PC-9 (cell line): ENCODE measurements around the gene MARK1. TPM values are rescaled to one million over a fixed set of nuclear protein-coding genes. Genes with fewer than 3 reads are reported as not detected.

Experiments
- BruUV-seq: library from RNA; stranded (reverse); fragments of 400-500 nt; replicated peaks from 2 replicates; lab custom pipeline; 2021; lab: Mats Ljungman, UMichigan
- CTCF ChIA-PET: fragments of 300-600 bp; sonication (Branson Sonifier 250); formaldehyde crosslinking; loops from one replicate; lab custom pipeline; 2022; ENCODE audit warnings: antibody characterized with exemption; lab: Charles Lee
- POLR2A ChIA-PET: fragments of 300-600 bp; sonication (Branson Sonifier 250); formaldehyde crosslinking; loops from one replicate; lab custom pipeline; 2022; ENCODE audit warnings: antibody characterized with exemption; ENCODE audit not compliant: unreplicated experiment; lab: Charles Lee
- DNase-seq, 2 experiments: peaks; one replicate each; pipeline versions ENCODE4 v3.0.0 to v3.0.0-alpha.2; 2015 to 2022; ENCODE audit warnings: mixed read lengths in 1 of 2
- H2AFZ ChIP-seq: fragments of 200-600 bp; sonication (generic); 2 replicates; pipeline ENCODE4 v1.8.1; 2017; ENCODE audit warnings: antibody characterized with exemption
- H3F3A ChIP-seq: fragments of 200-600 bp; sonication (generic); 2 replicates; pipeline ENCODE4 v1.8.1; 2017; ENCODE audit warnings: antibody characterized with exemption, mild to moderate bottlenecking, low read depth; ENCODE audit not compliant: insufficient read depth
- H3K27ac ChIP-seq: fragments of 200-600 bp; sonication (generic); 2 replicates; pipeline ENCODE4 v1.6.1; 2016; ENCODE audit warnings: mixed run types
- H3K27me3 ChIP-seq: fragments of 200-600 bp; sonication (generic); 2 replicates; pipeline ENCODE4 v1.6.1; 2016; ENCODE audit warnings: low read depth, mixed run types; ENCODE audit not compliant: insufficient read depth
- H3K36me3 ChIP-seq: fragments of 200-600 bp; sonication (generic); 2 replicates; pipeline ENCODE4 v1.6.1; 2016; ENCODE audit warnings: low read depth, mixed run types
- H3K4me1 ChIP-seq: fragments of 200-600 bp; sonication (generic); replicated peaks from 2 replicates; pipeline ENCODE4 v1.6.1; 2016; ENCODE audit warnings: mixed run types; ENCODE audit not compliant: insufficient read depth
- H3K4me2 ChIP-seq: fragments of 200-600 bp; sonication (generic); 2 replicates; pipeline ENCODE4 v1.6.1; 2017; ENCODE audit warnings: mixed run types
- H3K4me3 ChIP-seq: fragments of 200-600 bp; sonication (generic); 2 replicates; pipeline ENCODE4 v1.6.1; 2016; ENCODE audit warnings: mixed run types
- H3K79me2 ChIP-seq: fragments of 200-600 bp; sonication (generic); 2 replicates; pipeline ENCODE4 v1.6.1; 2017; ENCODE audit warnings: low read depth, mixed run types
- H3K9me2 ChIP-seq: fragments of 200-600 bp; sonication (generic); 2 replicates; pipeline ENCODE4 v1.8.1; 2017; ENCODE audit warnings: mild to moderate bottlenecking; ENCODE audit not compliant: insufficient read depth
- H3K9me3 ChIP-seq: fragments of 200-600 bp; sonication (generic); 2 replicates; pipeline ENCODE4 v1.8.1; 2016; ENCODE audit warnings: low read depth; ENCODE audit not compliant: insufficient read depth
- H4K20me1 ChIP-seq: fragments of 200-600 bp; sonication (generic); 2 replicates; pipeline ENCODE4 v1.8.1; 2017; ENCODE audit not compliant: insufficient read depth
- CTCF ChIP-seq: fragments of 200-600 bp; sonication (generic); conservative IDR thresholded peaks from 2 replicates; pipeline ENCODE4 v1.6.1; 2017; ENCODE audit warnings: mixed run types, antibody characterized with exemption, mild to moderate bottlenecking, moderate library complexity
- EZH2 ChIP-seq: fragments of 200-600 bp; sonication (generic); IDR thresholded peaks from 2 replicates; pipeline ENCODE4 v1.8.0; 2017; ENCODE audit warnings: antibody characterized with exemption, low read depth
- intact Hi-C: fragments of 100-400 bp; cut with micrococcal nuclease; formaldehyde crosslinking; loops from one replicate; pipeline ENCODE4 v1.10.0; 2022; ENCODE audit not compliant: unreplicated experiment
- total RNA-seq: library from RNA; stranded (reverse); gene quantifications from 2 replicates; pipeline ENCODE4 v1.2.3, GENCODE V29; 2021

MARK1 gene
- total RNA-seq, 1 experiment from 2014 or later, result 1.9 TPM

- no peak for DNase-seq
- H3K4me1 ChIP-seq, result no peaks in the 10 kb centered on the region
- no peaks in the 10 kb centered on the region for H3K9me2 ChIP-seq
- intact Hi-C loops, result no loop called here
- no peaks in the 10 kb centered on the region for H3K79me2 ChIP-seq
- no peaks in the 10 kb centered on the region for H3F3A ChIP-seq
- BruUV-seq, result no TSS peak
- H4K20me1 ChIP-seq, result no peaks in the 10 kb centered on the region
- H3K4me3 ChIP-seq, result no peak overlapping the region
- H3K27me3 ChIP-seq, result no peaks in the 10 kb centered on the region
- TF ChIP-seq CTCF (no peak), EZH2 (no peak)
- H3K36me3 ChIP-seq, result no peaks in the 10 kb centered on the region
- ChIA-PET POLR2A (no interaction called here), CTCF (no interaction called here)
- H3K4me2 ChIP-seq, result no peak overlapping the region
- H2AFZ ChIP-seq, result no peak overlapping the region
- no peaks in the 10 kb centered on the region for H3K9me3 ChIP-seq
- H3K27ac ChIP-seq, result no peak overlapping the region
Observed at GRCh38 chr1:220616836-220617235, 88.9 kb downstream of the MARK1 start.

GRCh38 chr1:220628431-220628830, 100.5 kb downstream of the MARK1 start:
- no peaks in the 10 kb centered on the region for H3K36me3 ChIP-seq
- no peak overlapping the region for H2AFZ ChIP-seq
- no peaks in the 10 kb centered on the region for H3F3A ChIP-seq
- no TSS peak for BruUV-seq
- H3K4me1 ChIP-seq, result 0 out of 2 replicates have a peak, but pooled peaks cover 3% of the 10 kb centered on the region
- ChIA-PET POLR2A (no interaction called here), CTCF (no interaction called here)
- H3K4me3 ChIP-seq, result no peak overlapping the region
- DNase-seq, result no peak
- no peaks in the 10 kb centered on the region for H3K9me2 ChIP-seq
- intact Hi-C loops, result no loop called here
- H3K27ac ChIP-seq, result no peak overlapping the region
- H4K20me1 ChIP-seq, result no peaks in the 10 kb centered on the region
- TF ChIP-seq EZH2, result no peak
- no peak for TF ChIP-seq CTCF
- no peak overlapping the region for H3K4me2 ChIP-seq
- no peaks in the 10 kb centered on the region for H3K27me3 ChIP-seq
- H3K9me3 ChIP-seq, result no peaks in the 10 kb centered on the region
- H3K79me2 ChIP-seq, result no peaks in the 10 kb centered on the region

GRCh38 chr1:220631238-220631815, 103.4 kb downstream of the MARK1 start:
- no peaks in the 10 kb centered on the region for H3K9me3 ChIP-seq
- no peaks in the 10 kb centered on the region for H4K20me1 ChIP-seq
- no TSS peak for BruUV-seq
- POLR2A ChIA-PET, result no interaction called here
- no peak overlapping the region for H2AFZ ChIP-seq
- H3K36me3 ChIP-seq, result no peaks in the 10 kb centered on the region
- H3K27me3 ChIP-seq, result no peaks in the 10 kb centered on the region
- CTCF ChIA-PET, result no interaction called here
- no peak overlapping the region for H3K4me3 ChIP-seq
- H3K27ac ChIP-seq, result no peak overlapping the region
- H3K9me2 ChIP-seq, result no peaks in the 10 kb centered on the region
- no peaks in the 10 kb centered on the region for H3F3A ChIP-seq
- H3K4me1 ChIP-seq, result 0 out of 2 replicates have a peak, but pooled peaks cover 3% of the 10 kb centered on the region
- no peak for DNase-seq
- no peak overlapping the region for H3K4me2 ChIP-seq
- no peaks in the 10 kb centered on the region for H3K79me2 ChIP-seq
- TF ChIP-seq CTCF (no peak), EZH2 (no peak)
- intact Hi-C loops, result no loop called here
